ENCODE measurements around the gene CXCL13.

DNA sequence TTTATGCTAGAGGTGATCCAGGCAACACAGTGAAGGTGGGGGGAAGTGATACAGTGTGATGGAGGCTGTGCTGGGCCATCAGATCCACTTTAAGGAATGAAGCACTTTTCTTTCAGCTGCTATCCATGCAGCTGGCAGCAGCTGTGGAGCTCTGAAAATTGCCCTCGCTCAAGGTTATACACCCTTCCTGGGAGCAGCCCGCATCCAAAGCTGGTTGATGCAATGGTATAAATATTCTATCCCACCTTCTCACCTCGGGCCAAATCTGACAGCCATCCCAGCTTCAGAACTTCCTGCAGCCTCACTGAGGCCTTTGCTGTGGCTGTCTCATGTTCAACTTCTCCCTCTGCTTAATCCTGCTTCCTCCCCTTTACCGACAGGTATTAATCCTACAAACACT, 18.6 kb downstream of the CXCL13 start:
- TF ChIP-seq POLR2A (IDR thresholded peaks at IDR 0.05): no peak
- TF ChIP-seq, protein P1, sequence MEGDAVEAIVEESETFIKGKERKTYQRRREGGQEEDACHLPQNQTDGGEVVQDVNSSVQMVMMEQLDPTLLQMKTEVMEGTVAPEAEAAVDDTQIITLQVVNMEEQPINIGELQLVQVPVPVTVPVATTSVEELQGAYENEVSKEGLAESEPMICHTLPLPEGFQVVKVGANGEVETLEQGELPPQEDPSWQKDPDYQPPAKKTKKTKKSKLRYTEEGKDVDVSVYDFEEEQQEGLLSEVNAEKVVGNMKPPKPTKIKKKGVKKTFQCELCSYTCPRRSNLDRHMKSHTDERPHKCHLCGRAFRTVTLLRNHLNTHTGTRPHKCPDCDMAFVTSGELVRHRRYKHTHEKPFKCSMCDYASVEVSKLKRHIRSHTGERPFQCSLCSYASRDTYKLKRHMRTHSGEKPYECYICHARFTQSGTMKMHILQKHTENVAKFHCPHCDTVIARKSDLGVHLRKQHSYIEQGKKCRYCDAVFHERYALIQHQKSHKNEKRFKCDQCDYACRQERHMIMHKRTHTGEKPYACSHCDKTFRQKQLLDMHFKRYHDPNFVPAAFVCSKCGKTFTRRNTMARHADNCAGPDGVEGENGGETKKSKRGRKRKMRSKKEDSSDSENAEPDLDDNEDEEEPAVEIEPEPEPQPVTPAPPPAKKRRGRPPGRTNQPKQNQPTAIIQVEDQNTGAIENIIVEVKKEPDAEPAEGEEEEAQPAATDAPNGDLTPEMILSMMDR (IDR thresholded peaks at IDR 0.05): no peak

Measured in tibial nerve (tissue), 3 donors.